GM23338 (cell line): ENCODE measurements around the gene WDR1. TPM values are rescaled to one million over a fixed set of nuclear protein-coding genes. Genes with fewer than 3 reads are reported as not detected.
A peak's percentile ranks its signal among the peaks of the same experiment; 100 is the strongest.

Experiments
- ATAC-seq: fragments of 200-7000 bp; cut with Tn5 transposase; 3 replicates; pipeline ENCODE4 v1.9.1; 2020
- DNase-seq: peaks from one replicate; pipeline ENCODE4 v3.0.0-alpha.2; 2015; ENCODE audit warnings: low spot score
- H2AFZ ChIP-seq: fragments of 200-600 bp; sonication (generic); 2 replicates; pipeline ENCODE4 v1.8.0; 2016; ENCODE audit warnings: antibody characterized with exemption, mild to moderate bottlenecking, moderate library complexity
- H3F3A ChIP-seq: fragments of 200-600 bp; sonication (generic); replicated peaks from 2 replicates; pipeline ENCODE4 v1.8.0; 2017; ENCODE audit warnings: antibody characterized with exemption, mixed run types, low read depth
- H3K27ac ChIP-seq: fragments of 200-600 bp; sonication (generic); 2 replicates; pipeline ENCODE4 v1.6.1; 2016; ENCODE audit warnings: low read depth
- H3K27me3 ChIP-seq: fragments of 200-600 bp; sonication (generic); 2 replicates; pipeline ENCODE4 v1.8.0; 2016; ENCODE audit warnings: mild to moderate bottlenecking, mixed run types, moderate library complexity; ENCODE audit not compliant: insufficient read depth
- H3K36me3 ChIP-seq: fragments of 200-600 bp; sonication (generic); 2 replicates; pipeline ENCODE4 v1.8.0; 2016; ENCODE audit warnings: mild to moderate bottlenecking; ENCODE audit not compliant: insufficient read depth
- H3K4me1 ChIP-seq: fragments of 200-600 bp; sonication (generic); 2 replicates; pipeline ENCODE4 v1.8.0; 2016; ENCODE audit warnings: mild to moderate bottlenecking, moderate library complexity; ENCODE audit not compliant: insufficient read depth
- H3K4me2 ChIP-seq: fragments of 200-600 bp; sonication (generic); 2 replicates; pipeline ENCODE4 v1.7.1; 2017; ENCODE audit warnings: mixed run types
- H3K4me3 ChIP-seq: fragments of 200-600 bp; sonication (generic); 2 replicates; pipeline ENCODE4 v1.6.1; 2016; ENCODE audit warnings: mixed run types
- H3K79me2 ChIP-seq: fragments of 200-600 bp; sonication (generic); replicated peaks from 2 replicates; pipeline ENCODE4 v1.8.0; 2017; ENCODE audit warnings: mild to moderate bottlenecking; ENCODE audit not compliant: insufficient read depth
- H3K9me2 ChIP-seq: fragments of 200-600 bp; sonication (generic); 2 replicates; pipeline ENCODE4 v1.8.0; 2017; ENCODE audit not compliant: insufficient read depth
- H4K20me1 ChIP-seq: fragments of 200-600 bp; sonication (generic); replicated peaks from 2 replicates; pipeline ENCODE4 v1.8.0; 2017; ENCODE audit warnings: mild to moderate bottlenecking; ENCODE audit not compliant: insufficient read depth
- H3K27ac Mint-ChIP-seq: 2 replicates; pipeline ENCODE4 v1.8.0; 2020; ENCODE audit warnings: inconsistent platforms, mild to moderate bottlenecking, moderate library complexity, mixed read lengths
- H3K27me3 Mint-ChIP-seq: 3 replicates; pipeline ENCODE4 v1.8.0; 2022; ENCODE audit warnings: low read depth, mild to moderate bottlenecking, moderate library complexity, mixed read lengths, inconsistent platforms; ENCODE audit not compliant: insufficient read depth, poor library complexity
- H3K36me3 Mint-ChIP-seq: 3 replicates; pipeline ENCODE4 v1.8.0; 2021; ENCODE audit warnings: low read depth, mild to moderate bottlenecking, inconsistent platforms, moderate library complexity, mixed read lengths
- H3K4me1 Mint-ChIP-seq: 3 replicates; pipeline ENCODE4 v1.8.0; 2020; ENCODE audit warnings: mild to moderate bottlenecking, inconsistent platforms, mixed read lengths
- H3K4me3 Mint-ChIP-seq: 3 replicates; pipeline ENCODE4 v1.8.0; 2021; ENCODE audit warnings: moderate library complexity, mild to moderate bottlenecking, inconsistent platforms, mixed read lengths
- H3K9me3 Mint-ChIP-seq: 3 replicates; pipeline ENCODE4 v1.8.0; 2020; ENCODE audit warnings: moderate library complexity, mild to moderate bottlenecking, inconsistent platforms, mixed read lengths
- CREB1 ChIP-seq: fragments of 250-450 bp; sonication (Bioruptor Pico); IDR thresholded peaks from 2 replicates; pipeline ENCODE4 v1.5.0; 2020; ENCODE audit warnings: low read depth, mild to moderate bottlenecking, moderate library complexity
- EZH2 ChIP-seq: fragments of 200-600 bp; sonication (generic); IDR thresholded peaks from one replicate; pipeline ENCODE4 v1.8.0; 2017; ENCODE audit warnings: antibody characterized with exemption, mild to moderate bottlenecking, low read depth; ENCODE audit not compliant: unreplicated experiment
- EZH2phosphoT487 ChIP-seq: fragments of 200-600 bp; sonication (generic); IDR thresholded peaks from one replicate; pipeline ENCODE4 v1.8.1; 2018; ENCODE audit warnings: antibody characterized with exemption; ENCODE audit not compliant: unreplicated experiment
- JUNB ChIP-seq: IDR thresholded peaks from one replicate; pipeline ENCODE4 v1.6.1; 2016; ENCODE audit warnings: antibody characterized with exemption; ENCODE audit not compliant: unreplicated experiment
- NANOG ChIP-seq: IDR thresholded peaks from 2 replicates; pipeline ENCODE4 v1.6.1; 2016; ENCODE audit warnings: antibody characterized with exemption, borderline replicate concordance
- POLR2AphosphoS5 ChIP-seq: IDR thresholded peaks from 2 replicates; pipeline ENCODE4 v1.6.1; 2016; ENCODE audit warnings: antibody characterized with exemption, low read depth
- STAT1 ChIP-seq: IDR thresholded peaks from one replicate; pipeline ENCODE4 v1.6.1; 2016; ENCODE audit warnings: antibody characterized with exemption; ENCODE audit not compliant: unreplicated experiment
- ZNF114 ChIP-seq: fragments of 250-450 bp; sonication (Bioruptor Pico); IDR thresholded peaks from 2 replicates; pipeline ENCODE4 v1.5.0; 2020; ENCODE audit warnings: mild to moderate bottlenecking, moderate library complexity
- ZNF331 ChIP-seq: fragments of 250-450 bp; sonication (Bioruptor Pico); IDR thresholded peaks from 2 replicates; pipeline ENCODE4 v1.5.0; 2020; ENCODE audit warnings: low read depth, mild to moderate bottlenecking, moderate library complexity
- polyA plus RNA-seq: library from polyadenylated mRNA; unstranded; fragments of >200 nt; fragmentation: Nextera tagmentation; extraction: Ambion mirVana; gene quantifications from 2 replicates; pipeline ENCODE4 v1.2.1, GENCODE V29; 2016
- total RNA-seq: library from RNA; depleted of rRNA; stranded (reverse); fragments of >200 nt; shearing (Covaris generic); gene quantifications from 2 replicates; pipeline ENCODE4 v1.2.3, GENCODE V29; 2014
- TF ChIP-seq, protein P1 (sequence below), 2 experiments: fragments of 200-600 bp in 1 of 2; sonication (generic) in 1 of 2; conservative IDR thresholded peaks; 2 replicates each; pipeline versions ENCODE4 v1.5.1 to v1.6.1; 2016 to 2017; ENCODE audit warnings: antibody characterized with exemption in 2 of 2, low read depth in 2 of 2, mild to moderate bottlenecking in 2 of 2, moderate library complexity in 1 of 2
- TF ChIP-seq, protein P2 (sequence below): IDR thresholded peaks from one replicate; pipeline ENCODE4 v1.6.1; 2018; ENCODE audit warnings: antibody characterized with exemption; ENCODE audit not compliant: unreplicated experiment
- TF ChIP-seq, protein P3 (sequence below): IDR thresholded peaks from 2 replicates; pipeline ENCODE4 v1.6.1; 2016; ENCODE audit warnings: antibody characterized with exemption
- TF ChIP-seq, protein P4 (sequence below): fragments of 250-450 bp; sonication (Bioruptor Pico); IDR thresholded peaks from 2 replicates; pipeline ENCODE4 v1.5.0; 2020; ENCODE audit warnings: mild to moderate bottlenecking, moderate library complexity

Gene WDR1
- total and polyA plus RNA-seq, 2 experiments from 2014 or later = 93.2 to 248 TPM

DNA sequence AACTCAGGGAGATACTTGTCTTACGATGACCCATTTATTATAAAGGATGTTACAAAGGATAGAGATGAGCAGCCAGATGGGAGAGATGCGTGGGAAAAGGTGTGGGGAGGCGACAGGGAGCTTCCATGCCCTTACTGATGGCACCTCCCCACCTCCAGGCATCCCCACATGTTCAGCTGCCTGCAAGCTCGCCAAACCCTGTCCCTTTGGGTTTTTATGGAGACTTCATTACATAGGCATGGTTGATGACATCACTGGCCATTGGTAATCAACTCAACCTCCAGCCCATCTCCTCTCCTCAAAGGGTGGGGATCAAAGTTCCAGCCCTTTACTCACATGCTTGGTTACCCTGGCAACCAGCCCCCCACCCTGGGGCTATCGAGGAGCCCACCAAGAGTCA is 65.9 kb downstream of the WDR1 start:
- Histone ChIP-seq H3F3A (no peaks in the 10 kb centered on the region), H3K4me1 (peaks cover 13% of the 10 kb centered on the region), H2AFZ (no peak overlapping the region), H3K4me2 (0 out of 2 replicates have a peak overlapping the region, but pooled peaks have one; percentile 15), H3K27ac (no peak overlapping the region), H4K20me1 (no peaks in the 10 kb centered on the region), H3K27me3 (no peaks in the 10 kb centered on the region), H3K9me2 (no peaks in the 10 kb centered on the region), H3K36me3 (no peaks in the 10 kb centered on the region), H3K4me3 (no peak overlapping the region), H3K79me2 (no peaks in the 10 kb centered on the region)
- Mint-ChIP-seq H3K4me3 (no peak overlapping the region), H3K36me3 (no peaks in the 10 kb centered on the region; the same call in 2 of the 3 replicates), H3K27ac (peak overlapping the region; percentile 51; the same call in 1 of the 2 replicates), H3K9me3 (no peaks in the 10 kb centered on the region), H3K27me3 (peaks cover 3% of the 10 kb centered on the region), H3K4me1 (peaks cover 29% of the 10 kb centered on the region)
- TF ChIP-seq JUNB (no peak), POLR2AphosphoS5 (no peak), ZNF114 (CRISPR knock-in tag) (no peak), CREB1 (no peak), ZNF331 (CRISPR knock-in tag) (no peak), EZH2 (no peak), STAT1 (no peak), EZH2phosphoT487 (no peak), NANOG (no peak)
- TF ChIP-seq, protein P1, sequence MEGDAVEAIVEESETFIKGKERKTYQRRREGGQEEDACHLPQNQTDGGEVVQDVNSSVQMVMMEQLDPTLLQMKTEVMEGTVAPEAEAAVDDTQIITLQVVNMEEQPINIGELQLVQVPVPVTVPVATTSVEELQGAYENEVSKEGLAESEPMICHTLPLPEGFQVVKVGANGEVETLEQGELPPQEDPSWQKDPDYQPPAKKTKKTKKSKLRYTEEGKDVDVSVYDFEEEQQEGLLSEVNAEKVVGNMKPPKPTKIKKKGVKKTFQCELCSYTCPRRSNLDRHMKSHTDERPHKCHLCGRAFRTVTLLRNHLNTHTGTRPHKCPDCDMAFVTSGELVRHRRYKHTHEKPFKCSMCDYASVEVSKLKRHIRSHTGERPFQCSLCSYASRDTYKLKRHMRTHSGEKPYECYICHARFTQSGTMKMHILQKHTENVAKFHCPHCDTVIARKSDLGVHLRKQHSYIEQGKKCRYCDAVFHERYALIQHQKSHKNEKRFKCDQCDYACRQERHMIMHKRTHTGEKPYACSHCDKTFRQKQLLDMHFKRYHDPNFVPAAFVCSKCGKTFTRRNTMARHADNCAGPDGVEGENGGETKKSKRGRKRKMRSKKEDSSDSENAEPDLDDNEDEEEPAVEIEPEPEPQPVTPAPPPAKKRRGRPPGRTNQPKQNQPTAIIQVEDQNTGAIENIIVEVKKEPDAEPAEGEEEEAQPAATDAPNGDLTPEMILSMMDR (conservative IDR thresholded peaks at IDR 0.05; ENCODE audit: low read depth in 2 of 2) = no peak
- TF ChIP-seq, protein P2, sequence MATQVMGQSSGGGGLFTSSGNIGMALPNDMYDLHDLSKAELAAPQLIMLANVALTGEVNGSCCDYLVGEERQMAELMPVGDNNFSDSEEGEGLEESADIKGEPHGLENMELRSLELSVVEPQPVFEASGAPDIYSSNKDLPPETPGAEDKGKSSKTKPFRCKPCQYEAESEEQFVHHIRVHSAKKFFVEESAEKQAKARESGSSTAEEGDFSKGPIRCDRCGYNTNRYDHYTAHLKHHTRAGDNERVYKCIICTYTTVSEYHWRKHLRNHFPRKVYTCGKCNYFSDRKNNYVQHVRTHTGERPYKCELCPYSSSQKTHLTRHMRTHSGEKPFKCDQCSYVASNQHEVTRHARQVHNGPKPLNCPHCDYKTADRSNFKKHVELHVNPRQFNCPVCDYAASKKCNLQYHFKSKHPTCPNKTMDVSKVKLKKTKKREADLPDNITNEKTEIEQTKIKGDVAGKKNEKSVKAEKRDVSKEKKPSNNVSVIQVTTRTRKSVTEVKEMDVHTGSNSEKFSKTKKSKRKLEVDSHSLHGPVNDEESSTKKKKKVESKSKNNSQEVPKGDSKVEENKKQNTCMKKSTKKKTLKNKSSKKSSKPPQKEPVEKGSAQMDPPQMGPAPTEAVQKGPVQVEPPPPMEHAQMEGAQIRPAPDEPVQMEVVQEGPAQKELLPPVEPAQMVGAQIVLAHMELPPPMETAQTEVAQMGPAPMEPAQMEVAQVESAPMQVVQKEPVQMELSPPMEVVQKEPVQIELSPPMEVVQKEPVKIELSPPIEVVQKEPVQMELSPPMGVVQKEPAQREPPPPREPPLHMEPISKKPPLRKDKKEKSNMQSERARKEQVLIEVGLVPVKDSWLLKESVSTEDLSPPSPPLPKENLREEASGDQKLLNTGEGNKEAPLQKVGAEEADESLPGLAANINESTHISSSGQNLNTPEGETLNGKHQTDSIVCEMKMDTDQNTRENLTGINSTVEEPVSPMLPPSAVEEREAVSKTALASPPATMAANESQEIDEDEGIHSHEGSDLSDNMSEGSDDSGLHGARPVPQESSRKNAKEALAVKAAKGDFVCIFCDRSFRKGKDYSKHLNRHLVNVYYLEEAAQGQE = no peak
- TF ChIP-seq, protein P3, sequence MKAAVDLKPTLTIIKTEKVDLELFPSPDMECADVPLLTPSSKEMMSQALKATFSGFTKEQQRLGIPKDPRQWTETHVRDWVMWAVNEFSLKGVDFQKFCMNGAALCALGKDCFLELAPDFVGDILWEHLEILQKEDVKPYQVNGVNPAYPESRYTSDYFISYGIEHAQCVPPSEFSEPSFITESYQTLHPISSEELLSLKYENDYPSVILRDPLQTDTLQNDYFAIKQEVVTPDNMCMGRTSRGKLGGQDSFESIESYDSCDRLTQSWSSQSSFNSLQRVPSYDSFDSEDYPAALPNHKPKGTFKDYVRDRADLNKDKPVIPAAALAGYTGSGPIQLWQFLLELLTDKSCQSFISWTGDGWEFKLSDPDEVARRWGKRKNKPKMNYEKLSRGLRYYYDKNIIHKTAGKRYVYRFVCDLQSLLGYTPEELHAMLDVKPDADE = no peak
- TF ChIP-seq, protein P4, sequence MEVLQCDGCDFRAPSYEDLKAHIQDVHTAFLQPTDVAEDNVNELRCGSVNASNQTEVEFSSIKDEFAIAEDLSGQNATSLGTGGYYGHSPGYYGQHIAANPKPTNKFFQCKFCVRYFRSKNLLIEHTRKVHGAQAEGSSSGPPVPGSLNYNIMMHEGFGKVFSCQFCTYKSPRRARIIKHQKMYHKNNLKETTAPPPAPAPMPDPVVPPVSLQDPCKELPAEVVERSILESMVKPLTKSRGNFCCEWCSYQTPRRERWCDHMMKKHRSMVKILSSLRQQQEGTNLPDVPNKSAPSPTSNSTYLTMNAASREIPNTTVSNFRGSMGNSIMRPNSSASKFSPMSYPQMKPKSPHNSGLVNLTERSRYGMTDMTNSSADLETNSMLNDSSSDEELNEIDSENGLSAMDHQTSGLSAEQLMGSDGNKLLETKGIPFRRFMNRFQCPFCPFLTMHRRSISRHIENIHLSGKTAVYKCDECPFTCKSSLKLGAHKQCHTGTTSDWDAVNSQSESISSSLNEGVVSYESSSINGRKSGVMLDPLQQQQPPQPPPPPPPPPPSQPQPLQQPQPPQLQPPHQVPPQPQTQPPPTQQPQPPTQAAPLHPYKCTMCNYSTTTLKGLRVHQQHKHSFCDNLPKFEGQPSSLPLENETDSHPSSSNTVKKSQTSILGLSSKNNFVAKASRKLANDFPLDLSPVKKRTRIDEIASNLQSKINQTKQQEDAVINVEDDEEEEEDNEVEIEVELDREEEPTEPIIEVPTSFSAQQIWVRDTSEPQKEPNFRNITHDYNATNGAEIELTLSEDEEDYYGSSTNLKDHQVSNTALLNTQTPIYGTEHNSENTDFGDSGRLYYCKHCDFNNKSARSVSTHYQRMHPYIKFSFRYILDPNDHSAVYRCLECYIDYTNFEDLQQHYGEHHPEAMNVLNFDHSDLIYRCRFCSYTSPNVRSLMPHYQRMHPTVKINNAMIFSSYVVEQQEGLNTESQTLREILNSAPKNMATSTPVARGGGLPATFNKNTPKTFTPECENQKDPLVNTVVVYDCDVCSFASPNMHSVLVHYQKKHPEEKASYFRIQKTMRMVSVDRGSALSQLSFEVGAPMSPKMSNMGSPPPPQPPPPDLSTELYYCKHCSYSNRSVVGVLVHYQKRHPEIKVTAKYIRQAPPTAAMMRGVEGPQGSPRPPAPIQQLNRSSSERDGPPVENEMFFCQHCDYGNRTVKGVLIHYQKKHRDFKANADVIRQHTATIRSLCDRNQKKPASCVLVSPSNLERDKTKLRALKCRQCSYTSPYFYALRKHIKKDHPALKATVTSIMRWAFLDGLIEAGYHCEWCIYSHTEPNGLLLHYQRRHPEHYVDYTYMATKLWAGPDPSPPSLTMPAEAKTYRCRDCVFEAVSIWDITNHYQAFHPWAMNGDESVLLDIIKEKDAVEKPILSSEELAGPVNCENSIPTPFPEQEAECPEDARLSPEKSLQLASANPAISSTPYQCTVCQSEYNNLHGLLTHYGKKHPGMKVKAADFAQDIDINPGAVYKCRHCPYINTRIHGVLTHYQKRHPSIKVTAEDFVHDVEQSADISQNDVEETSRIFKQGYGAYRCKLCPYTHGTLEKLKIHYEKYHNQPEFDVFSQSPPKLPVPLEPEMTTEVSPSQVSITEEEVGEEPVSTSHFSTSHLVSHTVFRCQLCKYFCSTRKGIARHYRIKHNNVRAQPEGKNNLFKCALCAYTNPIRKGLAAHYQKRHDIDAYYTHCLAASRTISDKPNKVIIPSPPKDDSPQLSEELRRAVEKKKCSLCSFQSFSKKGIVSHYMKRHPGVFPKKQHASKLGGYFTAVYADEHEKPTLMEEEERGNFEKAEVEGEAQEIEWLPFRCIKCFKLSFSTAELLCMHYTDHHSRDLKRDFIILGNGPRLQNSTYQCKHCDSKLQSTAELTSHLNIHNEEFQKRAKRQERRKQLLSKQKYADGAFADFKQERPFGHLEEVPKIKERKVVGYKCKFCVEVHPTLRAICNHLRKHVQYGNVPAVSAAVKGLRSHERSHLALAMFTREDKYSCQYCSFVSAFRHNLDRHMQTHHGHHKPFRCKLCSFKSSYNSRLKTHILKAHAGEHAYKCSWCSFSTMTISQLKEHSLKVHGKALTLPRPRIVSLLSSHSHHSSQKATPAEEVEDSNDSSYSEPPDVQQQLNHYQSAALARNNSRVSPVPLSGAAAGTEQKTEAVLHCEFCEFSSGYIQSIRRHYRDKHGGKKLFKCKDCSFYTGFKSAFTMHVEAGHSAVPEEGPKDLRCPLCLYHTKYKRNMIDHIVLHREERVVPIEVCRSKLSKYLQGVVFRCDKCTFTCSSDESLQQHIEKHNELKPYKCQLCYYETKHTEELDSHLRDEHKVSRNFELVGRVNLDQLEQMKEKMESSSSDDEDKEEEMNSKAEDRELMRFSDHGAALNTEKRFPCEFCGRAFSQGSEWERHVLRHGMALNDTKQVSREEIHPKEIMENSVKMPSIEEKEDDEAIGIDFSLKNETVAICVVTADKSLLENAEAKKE (CRISPR knock-in tag) = no peak
- no peak for ATAC-seq
- DNase-seq = no peak
